ENCODE results near the gene GMNC.

GMNC gene

GRCh38 chr3:190807719-190808375 lies 54.6 kb downstream of the GMNC start:
- H4K20me1 ChIP-seq: no peaks in the 10 kb centered on the region

More at GRCh38 chr3:190807719-190808375, 54.6 kb downstream of the GMNC start:
- H3K36me3 ChIP-seq: no peaks in the 10 kb centered on the region
- H3K9me3 ChIP-seq: no peaks in the 10 kb centered on the region
- no peak overlapping the region for H3K27ac ChIP-seq
- H3K27me3 ChIP-seq: no peaks in the 10 kb centered on the region
- no peak overlapping the region for H3K4me2 ChIP-seq
- H3K9ac ChIP-seq: no peak overlapping the region
- TF ChIP-seq Cebpa-rat (IDR thresholded peaks at IDR 0.05): no peak
- H3K4me1 ChIP-seq: no peaks in the 10 kb centered on the region
- H3K4me3 ChIP-seq: no peak overlapping the region
